ENCODE data around the gene MAG. TPM values are rescaled to one million over a fixed set of nuclear protein-coding genes. Genes with fewer than 3 reads are reported as not detected.

The MAG gene
- total RNA-seq, 5 donors from 2014 or later (not counting 1 experiment from before 2014, with no cell fraction given): 0.16 to 0.19 TPM; not detected in 3

- Mint-ChIP-seq H3K27ac (peak overlapping the region; percentile 96 to 98), H3K4me3 (peak overlapping the region; percentile 86 to 95 (median 91)), H3K27me3 (peaks cover 3 to 5% of the 10 kb centered on the region in 2 donors), H3K4me1 (peaks cover 33 to 53% (median 42%) of the 10 kb centered on the region in 3 donors), H3K36me3 (peaks cover 13% of the 10 kb centered on the region), H3K9me3 (no peaks in the 10 kb centered on the region)
- POLR2A ChIA-PET: interaction anchor here in 1 of 2 donors (0.6 kb wide), 1 partner anchor 11 kb away, joined by 3 read pairs; no protein-coding TSS in a partner anchor
- H3K27ac ChIP-seq (ENCODE audit: low read length): peak overlapping the region; percentile 90
- no peaks in the 10 kb centered on the region for H3K9me3 ChIP-seq
- no peaks in the 10 kb centered on the region for H3K36me3 ChIP-seq (ENCODE audit: control insufficient read depth in 2 of 2, extremely low read depth in 1 of 2, insufficient read depth in 1 of 2, low read length in 1 of 2)
- peaks cover 2 to 26% of the 10 kb centered on the region in 2 experiments for H3K27me3 ChIP-seq (replicated peaks in 1 of 2; ENCODE audit: control insufficient read depth in 2 of 2, extremely low read depth in 1 of 2, insufficient read depth in 2 of 2, low read length in 1 of 2)
- ATAC-seq (replicated peaks in 1 of 4) (no peak), DNase-seq (peak in 2 of 35 experiments; percentile 12 to 22)
- H3K4me3 ChIP-seq (ENCODE audit: control insufficient read depth in 1 of 2, extremely low read depth in 1 of 2, low read length in 1 of 2): no peak overlapping the region
- H3K4me1 ChIP-seq (ENCODE audit: control insufficient read depth in 1 of 2, extremely low read depth in 1 of 2, insufficient read depth in 2 of 2, low read length in 2 of 2): peaks cover 3 to 31% of the 10 kb centered on the region in 2 experiments
- CTCF ChIA-PET: interaction anchor here in 1 of 2 donors (0.9 kb wide), 1 partner anchor 10 kb away, joined by 3 read pairs; no protein-coding TSS in a partner anchor
- WGBS (ENCODE audit: insufficient coverage): 87% methylated on average over 30 of the region's 34 CpGs
Measured at GRCh38 chr19:35249848-35250711, 41.9 kb upstream of the MAG start.

- Histone ChIP-seq H3K27ac (ENCODE audit: low read length) (no peak overlapping the region), H3K36me3 (ENCODE audit: control insufficient read depth in 2 of 2, extremely low read depth in 1 of 2, insufficient read depth in 1 of 2, low read length in 1 of 2) (no peaks in the 10 kb centered on the region), H3K9me3 (no peaks in the 10 kb centered on the region), H3K4me3 (ENCODE audit: control insufficient read depth in 1 of 2, extremely low read depth in 1 of 2, low read length in 1 of 2) (no peak overlapping the region), H3K4me1 (ENCODE audit: control insufficient read depth in 1 of 2, extremely low read depth in 1 of 2, insufficient read depth in 2 of 2, low read length in 2 of 2) (peaks cover 3 to 31% of the 10 kb centered on the region in 2 experiments), H3K27me3 (replicated peaks in 1 of 2; ENCODE audit: control insufficient read depth in 2 of 2, extremely low read depth in 1 of 2, insufficient read depth in 2 of 2, low read length in 1 of 2) (peaks cover 2 to 26% of the 10 kb centered on the region in 2 experiments)
- Mint-ChIP-seq H3K4me3 (peak overlapping the region in 1 of 3 donors; percentile 86), H3K36me3 (peaks cover 14% of the 10 kb centered on the region), H3K27me3 (peaks cover 3 to 5% of the 10 kb centered on the region in 2 donors), H3K9me3 (no peaks in the 10 kb centered on the region), H3K27ac (peak overlapping the region; percentile 56 to 64), H3K4me1 (peaks cover 39 to 63% (median 53%) of the 10 kb centered on the region in 3 donors)
- CTCF ChIA-PET: interaction anchor here in 1 of 2 donors (0.6 to 0.9 kb wide), 2 partner anchors 12 to 848 kb away, joined by 3 to 9 read pairs; no protein-coding TSS in a partner anchor
- DNase-seq (peak in 1 of 35 experiments; percentile 7), ATAC-seq (replicated peaks in 1 of 4) (no peak)
- WGBS (ENCODE audit: insufficient coverage): no CpG with 5 or more reads among the region's 2 CpGs
- POLR2A ChIA-PET: no interaction called here
Measured at GRCh38 chr19:35251456-35251855, 40.5 kb upstream of the MAG start.

DNA sequence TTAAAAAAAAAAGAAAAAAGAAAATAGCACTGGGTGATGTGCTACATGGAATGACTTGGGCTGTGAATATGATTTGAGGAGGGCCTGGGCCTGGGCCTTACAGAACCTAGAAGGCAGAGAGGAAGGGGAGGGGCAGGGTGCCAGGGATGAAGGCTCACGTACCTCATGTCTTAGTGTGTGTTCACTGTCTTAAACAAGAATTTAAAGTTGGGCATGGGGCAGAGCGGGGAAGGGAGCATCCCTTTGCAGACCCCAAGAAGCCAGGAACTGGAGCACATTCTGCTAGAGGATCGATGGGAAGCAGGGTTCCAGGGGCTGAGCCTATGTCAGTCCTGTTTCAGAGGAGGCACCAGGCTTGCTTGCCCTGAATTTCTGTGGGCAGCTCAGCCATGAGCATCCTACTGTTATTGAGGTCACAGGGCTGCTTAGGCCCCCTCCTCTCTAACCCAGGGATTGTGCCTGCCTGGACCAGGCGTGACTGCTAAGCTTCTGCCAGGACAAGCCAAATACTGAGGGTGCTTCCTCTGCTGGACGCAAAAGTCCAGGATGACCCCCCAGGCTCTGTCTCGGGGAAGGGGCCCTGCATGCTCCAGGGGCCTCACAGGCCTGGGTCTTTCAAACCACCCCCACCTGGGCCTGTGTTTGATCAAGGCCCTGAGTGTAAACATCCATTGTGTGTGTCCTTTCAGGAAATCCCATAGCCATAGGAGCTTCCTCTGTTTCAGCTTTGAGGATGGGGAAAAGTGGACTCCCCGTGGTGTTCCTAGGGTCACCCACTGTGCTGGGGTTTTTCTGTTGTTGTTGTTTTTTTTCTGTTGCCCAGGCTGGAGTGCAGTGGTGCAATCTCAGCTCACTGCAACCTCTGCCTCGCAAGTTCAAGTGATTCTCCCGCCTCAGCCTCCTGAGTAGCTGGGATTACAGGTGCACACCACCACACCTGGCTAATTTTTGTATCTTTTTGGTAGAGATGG lies 38.4 kb upstream of the MAG start:
- Mint-ChIP-seq H3K27me3 (peaks cover 1 to 3% of the 10 kb centered on the region in 2 donors), H3K36me3 (peaks cover 15% of the 10 kb centered on the region), H3K9me3 (no peaks in the 10 kb centered on the region), H3K4me1 (peaks cover 49 to 64% (median 59%) of the 10 kb centered on the region in 3 donors), H3K4me3 (peak overlapping the region in 1 of 3 donors; percentile 39), H3K27ac (no peak overlapping the region)
- peak in 1 of 35 experiments; percentile 12 for DNase-seq
- Histone ChIP-seq H3K36me3 (ENCODE audit: control insufficient read depth in 2 of 2, extremely low read depth in 1 of 2, insufficient read depth in 1 of 2, low read length in 1 of 2) (no peaks in the 10 kb centered on the region), H3K4me1 (ENCODE audit: control insufficient read depth in 1 of 2, extremely low read depth in 1 of 2, insufficient read depth in 2 of 2, low read length in 2 of 2) (peaks cover 0 to 31% of the 10 kb centered on the region in 2 experiments), H3K9me3 (no peaks in the 10 kb centered on the region), H3K4me3 (ENCODE audit: control insufficient read depth in 1 of 2, extremely low read depth in 1 of 2, low read length in 1 of 2) (no peak overlapping the region), H3K27ac (ENCODE audit: low read length) (no peak overlapping the region), H3K27me3 (replicated peaks in 1 of 2; ENCODE audit: control insufficient read depth in 2 of 2, extremely low read depth in 1 of 2, insufficient read depth in 2 of 2, low read length in 1 of 2) (peaks cover under 1 to 13% of the 10 kb centered on the region in 2 experiments)
- ATAC-seq (replicated peaks in 1 of 4): no peak
- POLR2A ChIA-PET: no interaction called here
- 93% methylated on average over 5 of the region's 9 CpGs for WGBS (ENCODE audit: insufficient coverage)
- CTCF ChIA-PET: interaction anchor here in 1 of 2 donors (0.5 to 0.6 kb wide), 2 partner anchors 99 to 243 kb away, joined by 5 to 6 read pairs; no protein-coding TSS in a partner anchor

DNA sequence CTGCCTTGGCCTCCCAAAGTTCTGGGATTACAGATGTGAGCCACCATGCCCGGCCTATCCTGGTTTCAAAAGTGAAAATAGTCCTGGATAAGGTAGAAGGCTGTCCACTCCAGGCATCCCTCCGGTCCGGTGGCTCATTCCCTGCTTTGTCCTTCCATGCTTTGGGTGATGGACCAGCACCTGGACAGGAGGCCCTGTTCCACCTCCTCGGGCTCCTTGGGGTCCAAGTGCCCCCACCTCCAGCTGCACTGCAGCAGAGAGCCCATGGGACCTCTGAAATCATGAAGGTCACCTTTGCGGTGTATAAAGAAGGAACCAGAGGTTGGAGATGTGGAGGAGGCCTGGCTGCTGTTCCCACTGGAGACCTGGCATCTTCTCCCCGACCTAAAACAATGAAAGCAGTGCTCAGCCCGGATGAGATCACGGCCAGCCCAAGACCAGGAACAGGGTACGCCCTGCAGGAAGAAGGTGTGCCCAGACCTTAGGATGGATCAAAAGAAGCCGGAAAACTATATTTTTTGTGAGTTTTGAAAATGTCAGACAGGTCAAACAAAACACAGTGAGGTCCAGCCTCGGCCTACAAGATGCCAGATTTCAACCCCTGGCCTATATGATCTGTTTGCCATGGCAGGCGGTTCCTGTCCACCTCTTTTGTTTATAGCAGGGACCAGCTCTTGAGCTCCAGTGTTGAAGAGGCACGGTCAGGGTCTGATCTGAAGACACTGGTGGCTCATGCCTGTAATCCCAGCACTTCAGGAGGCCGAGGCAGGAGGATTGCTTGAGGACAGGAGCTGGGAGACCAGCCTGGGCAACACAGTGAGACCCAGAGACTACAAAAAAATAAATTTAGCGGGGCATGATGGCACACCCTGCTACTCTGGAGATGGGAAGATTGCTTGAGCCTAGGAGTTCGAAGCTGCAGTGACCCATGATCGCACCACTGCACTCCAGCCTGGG lies 37.3 kb upstream of the MAG start:
- H3K36me3 ChIP-seq (ENCODE audit: control insufficient read depth in 2 of 2, extremely low read depth in 1 of 2, insufficient read depth in 1 of 2, low read length in 1 of 2): peaks cover 0 to 1% of the 10 kb centered on the region in 2 donors
- H3K9me3 Mint-ChIP-seq: no peaks in the 10 kb centered on the region
- DNase-seq: peak in 1 of 35 experiments; percentile 11
- CTCF ChIA-PET: interaction anchor here in 1 of 2 donors (0.5 kb wide), 1 partner anchor 100 kb away, joined by 5 read pairs; no protein-coding TSS in a partner anchor
- H3K9me3 ChIP-seq: no peaks in the 10 kb centered on the region
- peak overlapping the region in 1 of 2 donors; percentile 66 for H3K27ac Mint-ChIP-seq
- peaks cover 15% of the 10 kb centered on the region for H3K36me3 Mint-ChIP-seq
- peaks cover 43 to 55% (median 51%) of the 10 kb centered on the region in 3 donors for H3K4me1 Mint-ChIP-seq
- no peak overlapping the region for H3K4me3 Mint-ChIP-seq
- peaks cover 0 to 23% of the 10 kb centered on the region in 2 experiments for H3K4me1 ChIP-seq (ENCODE audit: control insufficient read depth in 1 of 2, extremely low read depth in 1 of 2, insufficient read depth in 2 of 2, low read length in 2 of 2)
- no peak for ATAC-seq (replicated peaks in 1 of 4)
- H3K4me3 ChIP-seq (ENCODE audit: control insufficient read depth in 1 of 2, extremely low read depth in 1 of 2, low read length in 1 of 2): no peak overlapping the region
- WGBS (ENCODE audit: insufficient coverage): 92% methylated on average over 15 of the region's 17 CpGs
- no peak overlapping the region for H3K27ac ChIP-seq (ENCODE audit: low read length)
- peaks cover 0 to under 1% of the 10 kb centered on the region in 2 donors for H3K27me3 Mint-ChIP-seq
- H3K27me3 ChIP-seq (replicated peaks in 1 of 2; ENCODE audit: control insufficient read depth in 2 of 2, extremely low read depth in 1 of 2, insufficient read depth in 2 of 2, low read length in 1 of 2): peaks cover 0 to 4% of the 10 kb centered on the region in 2 experiments
- POLR2A ChIA-PET: no interaction called here

GRCh38 chr19:35256566-35256965 lies 35.4 kb upstream of the MAG start:
- Histone ChIP-seq H3K4me3 (ENCODE audit: control insufficient read depth in 1 of 2, extremely low read depth in 1 of 2, low read length in 1 of 2) (no peak overlapping the region), H3K9me3 (no peaks in the 10 kb centered on the region), H3K36me3 (ENCODE audit: control insufficient read depth in 2 of 2, extremely low read depth in 1 of 2, insufficient read depth in 1 of 2, low read length in 1 of 2) (peaks cover 0 to 6% of the 10 kb centered on the region in 2 donors), H3K27ac (ENCODE audit: low read length) (no peak overlapping the region), H3K4me1 (ENCODE audit: control insufficient read depth in 1 of 2, extremely low read depth in 1 of 2, insufficient read depth in 2 of 2, low read length in 2 of 2) (peaks cover 0 to 13% of the 10 kb centered on the region in 2 experiments), H3K27me3 (replicated peaks in 1 of 2; ENCODE audit: control insufficient read depth in 2 of 2, extremely low read depth in 1 of 2, insufficient read depth in 2 of 2, low read length in 1 of 2) (no peaks in the 10 kb centered on the region)
- peaks cover 31 to 44% (median 36%) of the 10 kb centered on the region in 3 donors for H3K4me1 Mint-ChIP-seq
- H3K27ac Mint-ChIP-seq: peak overlapping the region; percentile 8 to 80
- DNase-seq (no peak), ATAC-seq (replicated peaks in 1 of 4) (no peak)
- H3K36me3 Mint-ChIP-seq: peaks cover 12% of the 10 kb centered on the region
- H3K27me3 Mint-ChIP-seq: no peaks in the 10 kb centered on the region
- 50% methylated on average over 1 of the region's 2 CpGs for WGBS (ENCODE audit: insufficient coverage)
- no peak overlapping the region for H3K4me3 Mint-ChIP-seq
- CTCF ChIA-PET: interaction anchor here (0.6 to 0.7 kb wide), 4 partner anchors 67 to 195 kb away, joined by 3 to 4 read pairs (median 3); partner anchors contain the start of gene FFAR1 (in 1 of the 2)
- H3K9me3 Mint-ChIP-seq: no peaks in the 10 kb centered on the region
- POLR2A ChIA-PET: interaction anchor here in 1 of 2 donors (0.7 kb wide), 1 partner anchor 70 kb away, joined by 5 read pairs; no protein-coding TSS in a partner anchor
